ENCODE results near the gene RSRP1.

The RSRP1 gene

GRCh38 chr1:25209516-25209915, 37.7 kb downstream of the RSRP1 start:
- no peak overlapping the region for H4K8ac ChIP-seq (ENCODE audit: low read depth, low read length)
- H3K27ac ChIP-seq (ENCODE audit: low read depth, low read length): no peak overlapping the region
- no peak overlapping the region for H2AK5ac ChIP-seq (ENCODE audit: low read length)
- no peaks in the 10 kb centered on the region for H3K36me3 ChIP-seq (ENCODE audit: control insufficient read depth, insufficient read depth, low read length)
- H3K9ac ChIP-seq (ENCODE audit: low read length): no peak overlapping the region
- no peak overlapping the region for H3K18ac ChIP-seq (ENCODE audit: low read length)
- no peak overlapping the region for H3K4ac ChIP-seq (ENCODE audit: low read depth, low read length)
- H3K4me3 ChIP-seq (ENCODE audit: low read length): no peak overlapping the region
- no CpG with 5 or more reads among the region's 4 CpGs for WGBS (ENCODE audit: extremely low coverage, insufficient coverage, low lambda C conversion rate)
- no peak overlapping the region for H2BK5ac ChIP-seq (ENCODE audit: low read length)
- no peak overlapping the region for H3K4me2 ChIP-seq (ENCODE audit: low read length)
- no peaks in the 10 kb centered on the region for H3K79me2 ChIP-seq (ENCODE audit: control insufficient read depth, insufficient read depth, low read length)
- no peak overlapping the region for H4K5ac ChIP-seq (ENCODE audit: low read length)
- DNase-seq: no peak
- no peak overlapping the region for H2BK120ac ChIP-seq (ENCODE audit: low read depth, low read length)
- H3K79me1 ChIP-seq (ENCODE audit: low read length): no peaks in the 10 kb centered on the region
- H2BK15ac ChIP-seq (replicated peaks; ENCODE audit: low read depth): no peak overlapping the region
- H3K56ac ChIP-seq (ENCODE audit: low read length): no peak overlapping the region
- no peak overlapping the region for H3K23ac ChIP-seq (ENCODE audit: low read length)
- peaks cover 3% of the 10 kb centered on the region for H3K4me1 ChIP-seq (ENCODE audit: control insufficient read depth, low read depth, low read length)
- H3K27me3 ChIP-seq (ENCODE audit: insufficient read depth, low read length, poor library complexity): no peaks in the 10 kb centered on the region

GRCh38 chr1:25208561-25209222, 38.6 kb downstream of the RSRP1 start:
- Histone ChIP-seq H3K18ac (ENCODE audit: low read length) (no peak overlapping the region), H2BK120ac (ENCODE audit: low read depth, low read length) (no peak overlapping the region), H3K4ac (ENCODE audit: low read depth, low read length) (no peak overlapping the region), H3K79me1 (ENCODE audit: low read length) (no peaks in the 10 kb centered on the region), H3K9ac (ENCODE audit: low read length) (no peak overlapping the region), H3K23ac (ENCODE audit: low read length) (no peak overlapping the region), H4K5ac (ENCODE audit: low read length) (no peak overlapping the region), H3K27me3 (ENCODE audit: insufficient read depth, low read length, poor library complexity) (no peaks in the 10 kb centered on the region), H4K8ac (ENCODE audit: low read depth, low read length) (no peak overlapping the region), H2AK5ac (ENCODE audit: low read length) (no peak overlapping the region), H3K4me3 (ENCODE audit: low read length) (no peak overlapping the region), H3K4me1 (ENCODE audit: control insufficient read depth, low read depth, low read length) (peaks cover 3% of the 10 kb centered on the region), H3K36me3 (ENCODE audit: control insufficient read depth, insufficient read depth, low read length) (no peaks in the 10 kb centered on the region), H3K4me2 (ENCODE audit: low read length) (no peak overlapping the region), H2BK5ac (ENCODE audit: low read length) (no peak overlapping the region), H3K27ac (ENCODE audit: low read depth, low read length) (no peak overlapping the region), H3K56ac (ENCODE audit: low read length) (no peak overlapping the region), H2BK15ac (replicated peaks; ENCODE audit: low read depth) (no peak overlapping the region), H3K79me2 (ENCODE audit: control insufficient read depth, insufficient read depth, low read length) (no peaks in the 10 kb centered on the region)
- no CpG with 5 or more reads among the region's 2 CpGs for WGBS (ENCODE audit: extremely low coverage, insufficient coverage, low lambda C conversion rate)
- DNase-seq: no peak

GRCh38 chr1:25208092-25208491, 39.2 kb downstream of the RSRP1 start:
- Histone ChIP-seq H2BK15ac (replicated peaks; ENCODE audit: low read depth) (no peak overlapping the region), H2BK5ac (ENCODE audit: low read length) (no peak overlapping the region), H3K27me3 (ENCODE audit: insufficient read depth, low read length, poor library complexity) (no peaks in the 10 kb centered on the region), H3K4me2 (ENCODE audit: low read length) (no peak overlapping the region), H2BK120ac (ENCODE audit: low read depth, low read length) (no peak overlapping the region), H3K36me3 (ENCODE audit: control insufficient read depth, insufficient read depth, low read length) (no peaks in the 10 kb centered on the region), H3K79me1 (ENCODE audit: low read length) (no peaks in the 10 kb centered on the region), H4K8ac (ENCODE audit: low read depth, low read length) (no peak overlapping the region), H2AK5ac (ENCODE audit: low read length) (no peak overlapping the region), H3K18ac (ENCODE audit: low read length) (no peak overlapping the region), H3K23ac (ENCODE audit: low read length) (no peak overlapping the region), H3K4me3 (ENCODE audit: low read length) (no peak overlapping the region), H3K27ac (ENCODE audit: low read depth, low read length) (no peak overlapping the region), H3K4ac (ENCODE audit: low read depth, low read length) (no peak overlapping the region), H3K79me2 (ENCODE audit: control insufficient read depth, insufficient read depth, low read length) (no peaks in the 10 kb centered on the region), H3K56ac (ENCODE audit: low read length) (no peak overlapping the region), H3K9ac (ENCODE audit: low read length) (no peak overlapping the region), H3K4me1 (ENCODE audit: control insufficient read depth, low read depth, low read length) (peaks cover 3% of the 10 kb centered on the region), H4K5ac (ENCODE audit: low read length) (no peak overlapping the region)
- DNase-seq: no peak
- no CpG with 5 or more reads among the region's 1 CpG for WGBS (ENCODE audit: extremely low coverage, insufficient coverage, low lambda C conversion rate)

- DNase-seq: no peak
- no peak overlapping the region for H4K5ac ChIP-seq (ENCODE audit: low read length)
- no peak overlapping the region for H2AK5ac ChIP-seq (ENCODE audit: low read length)
- no peaks in the 10 kb centered on the region for H3K36me3 ChIP-seq (ENCODE audit: control insufficient read depth, insufficient read depth, low read length)
- H3K79me1 ChIP-seq (ENCODE audit: low read length): no peaks in the 10 kb centered on the region
- no peak overlapping the region for H2BK15ac ChIP-seq (replicated peaks; ENCODE audit: low read depth)
- H3K23ac ChIP-seq (ENCODE audit: low read length): no peak overlapping the region
- no peak overlapping the region for H3K18ac ChIP-seq (ENCODE audit: low read length)
- no peaks in the 10 kb centered on the region for H3K27me3 ChIP-seq (ENCODE audit: insufficient read depth, low read length, poor library complexity)
- H3K27ac ChIP-seq (ENCODE audit: low read depth, low read length): no peak overlapping the region
- H4K8ac ChIP-seq (ENCODE audit: low read depth, low read length): no peak overlapping the region
- H3K9ac ChIP-seq (ENCODE audit: low read length): no peak overlapping the region
- no CpG with 5 or more reads among the region's 5 CpGs for WGBS (ENCODE audit: extremely low coverage, insufficient coverage, low lambda C conversion rate)
- H2BK5ac ChIP-seq (ENCODE audit: low read length): no peak overlapping the region
- no peak overlapping the region for H3K4me2 ChIP-seq (ENCODE audit: low read length)
- no peak overlapping the region for H3K56ac ChIP-seq (ENCODE audit: low read length)
- H3K4me3 ChIP-seq (ENCODE audit: low read length): no peak overlapping the region
- no peaks in the 10 kb centered on the region for H3K79me2 ChIP-seq (ENCODE audit: control insufficient read depth, insufficient read depth, low read length)
- H3K4me1 ChIP-seq (ENCODE audit: control insufficient read depth, low read depth, low read length): peaks cover 3% of the 10 kb centered on the region
- H3K4ac ChIP-seq (ENCODE audit: low read depth, low read length): no peak overlapping the region
- no peak overlapping the region for H2BK120ac ChIP-seq (ENCODE audit: low read depth, low read length)
These were observed 41.1 kb downstream of the RSRP1 start for GRCh38 chr1:25206201-25206600.

- peaks cover 3% of the 10 kb centered on the region for H3K4me1 ChIP-seq (ENCODE audit: control insufficient read depth, low read depth, low read length)
- no CpG with 5 or more reads among the region's 5 CpGs for WGBS (ENCODE audit: extremely low coverage, insufficient coverage, low lambda C conversion rate)
- H4K5ac ChIP-seq (ENCODE audit: low read length): no peak overlapping the region
- H2BK5ac ChIP-seq (ENCODE audit: low read length): no peak overlapping the region
- H3K27ac ChIP-seq (ENCODE audit: low read depth, low read length): no peak overlapping the region
- H4K8ac ChIP-seq (ENCODE audit: low read depth, low read length): no peak overlapping the region
- H2BK120ac ChIP-seq (ENCODE audit: low read depth, low read length): no peak overlapping the region
- H3K4me2 ChIP-seq (ENCODE audit: low read length): no peak overlapping the region
- H3K4ac ChIP-seq (ENCODE audit: low read depth, low read length): no peak overlapping the region
- H3K9ac ChIP-seq (ENCODE audit: low read length): no peak overlapping the region
- no peaks in the 10 kb centered on the region for H3K27me3 ChIP-seq (ENCODE audit: insufficient read depth, low read length, poor library complexity)
- no peak overlapping the region for H2AK5ac ChIP-seq (ENCODE audit: low read length)
- H3K23ac ChIP-seq (ENCODE audit: low read length): no peak overlapping the region
- no peaks in the 10 kb centered on the region for H3K79me1 ChIP-seq (ENCODE audit: low read length)
- H3K79me2 ChIP-seq (ENCODE audit: control insufficient read depth, insufficient read depth, low read length): no peaks in the 10 kb centered on the region
- no peak for DNase-seq
- H2BK15ac ChIP-seq (replicated peaks; ENCODE audit: low read depth): no peak overlapping the region
- H3K56ac ChIP-seq (ENCODE audit: low read length): no peak overlapping the region
- H3K18ac ChIP-seq (ENCODE audit: low read length): no peak overlapping the region
- no peak overlapping the region for H3K4me3 ChIP-seq (ENCODE audit: low read length)
- H3K36me3 ChIP-seq (ENCODE audit: control insufficient read depth, insufficient read depth, low read length): no peaks in the 10 kb centered on the region
These were observed 41.5 kb downstream of the RSRP1 start for GRCh38 chr1:25205786-25206185.

All from mesendoderm (in vitro differentiated cells).